Measurements from ENCODE around the gene EPB41.

The EPB41 gene

GRCh38 chr1:28898405-28898881 is 15.9 kb upstream of the EPB41 start:
- TF ChIP-seq CTCF (IDR thresholded peaks at IDR 0.05) = no peak
- peak overlapping the region in 1 of 2 donors; percentile 40 for H3K27ac ChIP-seq
- H3K4me3 ChIP-seq = no peak overlapping the region
- no peak for DNase-seq (ENCODE audit: low spot score)

GRCh38 chr1:28899267-28899666 is 15.1 kb upstream of the EPB41 start:
- no peak overlapping the region for H3K4me3 ChIP-seq
- no peak for DNase-seq (ENCODE audit: low spot score)
- no peak for TF ChIP-seq CTCF (IDR thresholded peaks at IDR 0.05)
- H3K27ac ChIP-seq = no peak overlapping the region

- Histone ChIP-seq H3K27ac (no peak overlapping the region), H3K4me3 (no peak overlapping the region)
- DNase-seq (ENCODE audit: low spot score) = no peak
- TF ChIP-seq CTCF (IDR thresholded peaks at IDR 0.05) = no peak
Measured at GRCh38 chr1:28900562-28900961, 13.8 kb upstream of the EPB41 start.

DNA sequence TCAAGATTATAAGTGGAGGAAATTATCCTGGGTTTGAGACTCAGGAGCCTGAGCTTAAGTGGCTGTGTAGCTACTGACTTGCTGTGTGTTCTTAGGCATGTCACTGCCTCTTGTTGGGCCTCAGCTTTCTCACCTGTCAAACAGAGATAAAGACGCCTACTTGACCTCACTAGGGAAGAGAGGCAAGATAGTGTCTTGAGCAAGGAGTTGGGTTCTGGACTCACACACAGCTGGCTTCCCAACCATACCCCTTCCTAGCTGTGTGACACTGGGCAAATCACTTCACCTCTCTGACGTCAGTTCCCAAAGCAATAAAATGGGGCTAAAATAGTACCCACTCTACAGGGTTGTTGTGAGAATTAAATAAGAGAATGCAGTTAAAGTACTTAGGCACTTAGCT is 11.6 kb upstream of the EPB41 start:
- H3K4me3 ChIP-seq = no peak overlapping the region
- DNase-seq (ENCODE audit: low spot score) = no peak
- no peak for TF ChIP-seq CTCF (IDR thresholded peaks at IDR 0.05)
- H3K27ac ChIP-seq = no peak overlapping the region

- no peak for TF ChIP-seq CTCF (IDR thresholded peaks at IDR 0.05)
- no peak overlapping the region for H3K27ac ChIP-seq
- no peak for DNase-seq (ENCODE audit: low spot score)
- no peak overlapping the region for H3K4me3 ChIP-seq
Measured at GRCh38 chr1:28905921-28906666, 8.3 kb upstream of the EPB41 start.

DNA sequence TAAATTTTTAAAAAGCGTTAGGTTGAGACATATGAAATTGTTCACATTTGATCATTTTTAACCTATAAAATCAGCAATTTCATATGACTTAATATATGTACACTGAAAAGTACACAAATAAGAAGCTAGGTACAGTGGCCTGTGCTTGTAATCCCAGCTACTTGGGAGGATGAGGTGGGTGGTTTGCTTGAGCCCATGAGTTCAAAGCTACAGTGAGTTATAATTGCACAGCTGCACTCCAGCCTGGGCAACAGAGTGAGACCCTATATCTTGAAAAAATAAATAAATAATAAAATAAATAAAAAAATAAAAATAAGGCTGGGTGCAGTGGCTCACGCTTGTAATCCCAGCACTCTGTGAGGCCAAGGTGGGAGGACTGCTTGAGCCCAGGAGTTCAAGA is 5.2 kb upstream of the EPB41 start:
- DNase-seq (ENCODE audit: low spot score) = no peak
- Histone ChIP-seq H3K4me3 (no peak overlapping the region), H3K27ac (no peak overlapping the region)
- TF ChIP-seq CTCF (IDR thresholded peaks at IDR 0.05) = no peak

Data from coronary artery (tissue), 2 donors.